ENCODE results near the gene FBXO45.

GRCh38 chr3:196609343-196609775 is 40.9 kb downstream of the FBXO45 start:
- TF ChIP-seq POLR2A (IDR thresholded peaks at IDR 0.05): no peak
- peak; percentile 73 to 86 (median 82) for TF ChIP-seq CTCF (IDR thresholded peaks at IDR 0.05)

Measured in right lobe of liver (tissue), 4 donors.